ENCODE data around the gene ADO. TPM values are rescaled to one million over a fixed set of nuclear protein-coding genes. Genes with fewer than 3 reads are reported as not detected.
A peak's percentile ranks its signal among the peaks of the same experiment; 100 is the strongest.

The ADO gene
- total and polyA plus RNA-seq, 2 donors (not counting 3 experiments of a cell fraction or from before 2014, with no cell fraction given): 6.5 to 14.5 TPM

- Histone ChIP-seq H4K20me1 (replicated peaks; ENCODE audit: control insufficient read depth, extremely low read depth, insufficient read depth, low read length) (no peaks in the 10 kb centered on the region), H2AFZ (ENCODE audit: low read depth, low read length) (no peak overlapping the region), H3K36me3 (ENCODE audit: control insufficient read depth in 2 of 2, extremely low read depth in 1 of 2, insufficient read depth in 2 of 2, low read length in 2 of 2) (no peaks in the 10 kb centered on the region), H3K27ac (ENCODE audit: insufficient read depth, low read depth, low read length) (no peak overlapping the region), H3K4me3 (replicated peaks in 1 of 3; ENCODE audit: insufficient read depth in 1 of 3, low read depth in 1 of 3, low read length in 3 of 3) (peak overlapping the region in 1 of 3 experiments; percentile 6), H3K4me2 (ENCODE audit: insufficient read depth, low read length) (peak overlapping the region; percentile 10), H3K9me3 (replicated peaks; ENCODE audit: control insufficient read depth, insufficient read depth, low read length) (no peaks in the 10 kb centered on the region), H3K9ac (replicated peaks; ENCODE audit: extremely low read depth, insufficient read depth, low read length) (no peak overlapping the region), H3K9me1 (replicated peaks; ENCODE audit: control insufficient read depth, extremely low read depth, insufficient read depth, low read length) (no peaks in the 10 kb centered on the region), H3K4me1 (ENCODE audit: control insufficient read depth, extremely low read depth, insufficient read depth, low read length) (peaks cover 24% of the 10 kb centered on the region), H3K79me2 (ENCODE audit: control insufficient read depth, insufficient read depth, low read length) (no peaks in the 10 kb centered on the region), H3K27me3 (ENCODE audit: control insufficient read depth in 2 of 2, insufficient read depth in 2 of 2, low read length in 2 of 2) (peaks cover 36 to 44% of the 10 kb centered on the region in 2 experiments)
- FAIRE-seq (no peak), DNase-seq (ENCODE audit: low read depth, low spot score) (no peak)
- ChIA-PET CTCF (interaction anchor here (0.6 to 9.9 kb wide), 3 partner anchors 9 to 205 kb away, joined by 3 to 232 read pairs (median 3); no protein-coding TSS in a partner anchor), POLR2A (no interaction called here)
- dilution Hi-C loops (cut with MboI; ENCODE audit: extremely low pct_ligation_motif_present, low sequenced_read_pairs) (no loop called here), intact Hi-C loops (cut with micrococcal nuclease) (loop anchor here (5.0 kb wide), 6 partner anchors 128 to 1998 kb away; partner anchors contain the start of genes RHOBTB1 and RTKN2)
- no TSS peak for BruUV-seq (replicated peaks)
- TF ChIP-seq JUN (IDR thresholded peaks at IDR 0.05; ENCODE audit: borderline replicate concordance, insufficient read depth, insufficient read length, low read depth) (no peak), MYC (IDR thresholded peaks at IDR 0.05; ENCODE audit: low read depth, low read length) (no peak), POLR2AphosphoS5 (IDR thresholded peaks at IDR 0.05; ENCODE audit: insufficient read depth, low read depth, low read length) (no peak), POLR2A (IDR thresholded peaks at IDR 0.05; ENCODE audit: low read depth, low read length) (no peak), FOS (IDR thresholded peaks at IDR 0.05; ENCODE audit: borderline replicate concordance, insufficient read depth, low read length) (no peak), GATA2 (IDR thresholded peaks at IDR 0.05; ENCODE audit: insufficient read depth, insufficient read length, low read depth, low read length) (no peak), EZH2 (IDR thresholded peaks at IDR 0.05; ENCODE audit: borderline replicate concordance, low read depth, low read length, severe bottlenecking) (no peak)
- TF ChIP-seq, protein P1, sequence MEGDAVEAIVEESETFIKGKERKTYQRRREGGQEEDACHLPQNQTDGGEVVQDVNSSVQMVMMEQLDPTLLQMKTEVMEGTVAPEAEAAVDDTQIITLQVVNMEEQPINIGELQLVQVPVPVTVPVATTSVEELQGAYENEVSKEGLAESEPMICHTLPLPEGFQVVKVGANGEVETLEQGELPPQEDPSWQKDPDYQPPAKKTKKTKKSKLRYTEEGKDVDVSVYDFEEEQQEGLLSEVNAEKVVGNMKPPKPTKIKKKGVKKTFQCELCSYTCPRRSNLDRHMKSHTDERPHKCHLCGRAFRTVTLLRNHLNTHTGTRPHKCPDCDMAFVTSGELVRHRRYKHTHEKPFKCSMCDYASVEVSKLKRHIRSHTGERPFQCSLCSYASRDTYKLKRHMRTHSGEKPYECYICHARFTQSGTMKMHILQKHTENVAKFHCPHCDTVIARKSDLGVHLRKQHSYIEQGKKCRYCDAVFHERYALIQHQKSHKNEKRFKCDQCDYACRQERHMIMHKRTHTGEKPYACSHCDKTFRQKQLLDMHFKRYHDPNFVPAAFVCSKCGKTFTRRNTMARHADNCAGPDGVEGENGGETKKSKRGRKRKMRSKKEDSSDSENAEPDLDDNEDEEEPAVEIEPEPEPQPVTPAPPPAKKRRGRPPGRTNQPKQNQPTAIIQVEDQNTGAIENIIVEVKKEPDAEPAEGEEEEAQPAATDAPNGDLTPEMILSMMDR (IDR thresholded peaks at IDR 0.05; ENCODE audit: extremely low read depth in 1 of 2, insufficient read depth in 1 of 2, low read depth in 1 of 2, low read length in 2 of 2): no peak
- TF ChIP-seq, protein P2, sequence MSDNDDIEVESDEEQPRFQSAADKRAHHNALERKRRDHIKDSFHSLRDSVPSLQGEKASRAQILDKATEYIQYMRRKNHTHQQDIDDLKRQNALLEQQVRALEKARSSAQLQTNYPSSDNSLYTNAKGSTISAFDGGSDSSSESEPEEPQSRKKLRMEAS (IDR thresholded peaks at IDR 0.05; ENCODE audit: insufficient read depth, insufficient read length): no peak
Observed at GRCh38 chr10:62814756-62815380, 10.3 kb downstream of the ADO start.
